Erythroblast (primary cell): ENCODE data around the gene PGP.

Source experiments
- DNase-seq, 2 experiments: peaks; one replicate each; lab custom pipeline; 2025; lab: John Stamatoyannopoulos, UW
- GATA1 ChIP-seq: IDR thresholded peaks from 2 replicates; pipeline ENCODE4 v1.6.1; 2011; ENCODE audit warnings: low read depth, mild to moderate bottlenecking, control low read depth, low read length, moderate library complexity
- POLR2A ChIP-seq: IDR thresholded peaks from 2 replicates; pipeline ENCODE4 v1.6.1; 2011; ENCODE audit warnings: mild to moderate bottlenecking, low read length

PGP gene

DNA sequence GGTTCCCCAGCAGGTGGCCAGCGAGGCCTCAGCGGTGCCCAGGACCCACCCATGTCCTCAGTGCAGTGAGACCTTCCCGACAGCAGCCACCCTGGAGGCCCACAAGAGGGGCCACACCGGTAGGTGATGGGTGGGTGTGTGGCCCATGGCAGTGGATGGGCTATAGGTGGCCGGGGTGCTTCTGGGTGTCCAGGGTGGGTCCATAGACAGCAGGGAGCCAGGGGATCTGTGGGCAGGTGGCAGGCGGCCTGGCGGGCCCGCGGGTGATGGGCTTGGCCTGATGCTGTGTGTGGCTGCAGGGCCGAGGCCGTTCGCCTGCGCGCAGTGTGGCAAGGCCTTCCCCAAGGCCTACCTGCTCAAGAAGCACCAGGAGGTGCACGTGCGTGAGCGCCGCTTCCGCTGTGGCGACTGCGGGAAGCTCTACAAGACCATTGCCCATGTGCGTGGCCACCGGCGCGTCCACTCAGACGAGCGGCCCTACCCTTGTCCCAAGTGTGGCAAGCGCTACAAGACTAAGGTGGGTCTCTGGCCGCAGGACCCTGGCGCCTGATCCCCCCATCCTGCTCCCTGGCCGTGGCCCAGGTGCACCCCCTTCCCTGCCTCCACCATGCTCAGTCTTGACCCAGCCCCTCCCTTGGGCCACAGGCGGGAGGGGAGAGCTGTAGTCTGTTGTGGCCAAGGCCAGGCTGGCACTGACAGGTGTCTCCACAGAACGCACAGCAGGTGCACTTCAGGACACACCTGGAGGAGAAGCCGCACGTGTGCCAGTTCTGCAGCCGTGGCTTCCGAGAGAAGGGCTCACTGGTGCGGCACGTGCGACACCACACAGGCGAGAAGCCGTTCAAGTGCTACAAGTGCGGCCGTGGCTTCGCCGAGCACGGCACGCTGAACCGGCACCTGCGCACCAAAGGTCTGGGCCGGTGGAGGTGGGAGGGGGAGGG lies 19.5 kb upstream of the PGP start:
- TF ChIP-seq GATA1 = no peak
- no peak for DNase-seq

DNA sequence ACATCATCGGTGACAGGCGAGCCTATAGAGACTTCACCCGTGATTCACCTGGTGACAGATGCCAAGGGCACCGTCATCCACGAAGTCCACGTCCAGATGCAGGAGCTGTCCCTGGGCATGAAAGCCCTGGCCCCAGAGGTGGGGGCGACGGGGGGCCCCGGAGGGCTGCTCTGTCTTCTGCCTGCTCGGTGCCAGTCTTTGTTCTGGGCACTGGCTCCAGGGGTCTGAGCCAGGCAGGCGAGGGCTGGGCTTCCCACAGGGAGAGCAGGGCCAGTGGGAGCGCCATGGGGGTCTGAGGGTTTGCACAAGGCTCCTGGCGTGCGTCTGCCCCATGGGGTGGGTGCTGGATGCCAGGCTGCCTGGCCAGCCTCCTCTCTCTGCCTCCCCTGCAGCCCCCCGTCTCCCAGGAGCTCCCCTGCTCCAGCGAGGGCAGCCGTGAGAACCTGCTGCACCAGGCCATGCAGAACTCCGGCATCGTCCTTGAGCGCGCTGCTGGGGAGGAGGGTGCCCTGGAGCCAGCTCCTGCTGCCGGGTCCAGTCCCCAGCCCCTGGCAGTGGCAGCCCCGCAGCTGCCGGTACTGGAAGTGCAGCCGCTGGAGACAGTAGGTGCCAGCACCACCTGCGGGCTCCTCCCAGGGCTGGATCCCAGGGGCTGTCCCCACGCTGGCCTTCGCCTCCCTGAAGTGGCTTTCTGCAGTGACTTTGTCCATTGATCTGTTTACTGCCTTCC lies 18.6 kb upstream of the PGP start:
- TF ChIP-seq GATA1 = no peak
- TF ChIP-seq POLR2A = no peak
- DNase-seq = no peak

DNA sequence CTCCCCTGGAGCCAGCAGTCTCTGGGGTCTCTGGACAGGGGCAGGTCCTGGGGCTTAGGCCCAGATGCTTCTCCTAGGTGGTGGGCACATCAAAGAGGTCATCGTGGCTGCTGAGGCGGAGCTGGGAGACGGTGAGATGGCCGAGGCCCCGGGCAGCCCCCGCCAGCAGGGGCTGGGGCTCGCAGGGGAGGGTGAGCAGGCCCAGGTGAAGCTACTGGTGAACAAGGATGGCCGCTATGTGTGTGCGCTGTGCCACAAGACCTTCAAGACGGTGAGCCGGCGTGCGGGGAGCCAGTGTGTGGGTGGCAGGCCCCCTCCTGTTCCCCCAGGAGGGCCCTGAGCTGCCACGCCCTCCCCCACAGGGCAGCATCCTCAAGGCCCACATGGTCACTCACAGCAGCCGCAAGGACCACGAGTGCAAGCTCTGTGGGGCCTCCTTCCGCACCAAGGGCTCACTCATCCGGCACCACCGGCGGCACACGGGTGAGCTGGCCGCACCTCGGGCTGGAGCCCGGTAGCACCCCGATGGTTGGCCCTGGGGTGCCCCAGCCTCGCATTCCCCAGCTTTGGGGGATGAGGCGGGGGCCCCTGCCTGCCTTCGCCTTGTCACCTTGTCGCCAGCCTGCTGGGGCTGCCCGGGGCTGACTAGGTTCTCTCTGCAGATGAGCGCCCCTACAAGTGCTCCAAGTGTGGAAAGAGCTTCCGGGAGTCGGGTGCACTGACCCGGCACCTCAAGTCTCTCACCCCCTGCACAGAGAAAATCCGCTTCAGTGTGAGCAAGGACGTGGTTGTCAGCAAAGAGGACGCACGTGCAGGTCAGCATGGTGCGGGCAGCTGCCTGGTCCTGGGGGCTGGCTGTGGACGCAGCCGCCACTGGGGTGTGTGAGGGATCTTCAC lies 17.7 kb upstream of the PGP start:
- DNase-seq = no peak
- TF ChIP-seq POLR2A (no peak), GATA1 (no peak)

DNA sequence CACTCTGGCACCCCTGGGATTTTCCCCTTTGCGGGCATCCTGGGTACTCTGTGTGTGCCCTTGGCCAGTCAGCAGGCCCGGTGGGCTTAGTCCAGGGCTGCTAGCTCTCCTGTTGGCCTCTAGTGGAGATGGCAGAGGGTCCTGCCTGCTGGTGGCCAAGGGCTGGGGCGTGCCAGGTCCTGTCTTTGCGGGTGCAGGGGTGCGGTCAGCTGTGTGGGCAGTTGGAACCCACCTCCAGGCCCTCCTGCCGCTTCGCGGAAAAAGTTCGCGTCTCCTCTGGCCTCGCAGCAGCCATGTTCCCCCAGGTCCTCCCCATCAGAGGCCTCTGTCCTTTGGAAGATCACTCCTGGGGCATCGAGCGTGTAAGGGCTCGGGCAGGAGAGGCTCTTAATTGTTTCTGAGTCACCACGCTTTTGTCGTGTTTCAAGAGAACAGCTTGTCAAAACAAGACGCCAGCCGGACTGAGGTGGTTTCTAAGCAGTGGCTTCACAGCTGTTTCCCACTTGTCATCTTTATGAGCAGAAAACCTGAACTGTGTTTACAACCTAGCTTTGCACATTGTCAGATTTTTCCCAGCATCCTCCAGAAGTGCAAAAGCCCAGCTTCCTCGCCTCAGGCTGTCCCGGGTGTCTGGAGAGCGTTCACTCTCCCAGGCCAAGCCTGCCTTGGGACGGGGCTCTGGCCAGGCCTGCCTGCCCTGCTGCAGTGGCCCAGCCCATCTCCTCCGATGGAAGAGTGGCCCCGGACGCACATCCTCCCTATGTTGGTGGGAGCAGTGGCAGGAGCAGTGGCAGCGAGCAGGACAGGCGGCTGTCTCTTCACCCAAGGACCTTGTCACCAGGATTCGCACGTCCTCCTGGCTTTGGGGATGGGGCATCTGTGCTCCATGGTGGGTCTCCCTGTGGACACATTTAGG lies 16.6 kb upstream of the PGP start:
- TF ChIP-seq GATA1 (no peak), POLR2A (no peak)

DNA sequence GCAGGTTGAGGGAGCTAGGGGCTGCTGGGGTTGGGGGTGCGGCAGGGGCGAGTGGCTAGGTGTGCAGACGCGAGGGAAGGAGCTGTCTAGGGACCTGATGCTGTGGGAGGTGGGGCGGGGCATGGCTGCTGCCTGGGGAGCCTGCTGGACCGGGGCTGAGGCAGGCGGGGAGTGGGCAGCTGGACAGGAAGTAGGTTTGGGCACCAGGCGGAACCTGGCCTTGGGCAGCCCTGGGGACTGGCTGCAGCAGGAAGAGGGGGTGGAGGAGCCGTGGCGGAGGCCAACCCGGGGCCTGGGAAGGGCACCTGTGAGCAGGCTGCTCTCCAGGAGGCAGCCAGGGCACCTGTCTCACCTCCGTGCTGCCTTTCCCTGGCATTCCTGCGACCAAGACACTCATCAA lies 15.7 kb upstream of the PGP start:
- DNase-seq = no peak
- TF ChIP-seq POLR2A (no peak), GATA1 (no peak)

More for the DNA sequence above, 16.6 kb upstream of the PGP start:
- no peak for DNase-seq

DNA sequence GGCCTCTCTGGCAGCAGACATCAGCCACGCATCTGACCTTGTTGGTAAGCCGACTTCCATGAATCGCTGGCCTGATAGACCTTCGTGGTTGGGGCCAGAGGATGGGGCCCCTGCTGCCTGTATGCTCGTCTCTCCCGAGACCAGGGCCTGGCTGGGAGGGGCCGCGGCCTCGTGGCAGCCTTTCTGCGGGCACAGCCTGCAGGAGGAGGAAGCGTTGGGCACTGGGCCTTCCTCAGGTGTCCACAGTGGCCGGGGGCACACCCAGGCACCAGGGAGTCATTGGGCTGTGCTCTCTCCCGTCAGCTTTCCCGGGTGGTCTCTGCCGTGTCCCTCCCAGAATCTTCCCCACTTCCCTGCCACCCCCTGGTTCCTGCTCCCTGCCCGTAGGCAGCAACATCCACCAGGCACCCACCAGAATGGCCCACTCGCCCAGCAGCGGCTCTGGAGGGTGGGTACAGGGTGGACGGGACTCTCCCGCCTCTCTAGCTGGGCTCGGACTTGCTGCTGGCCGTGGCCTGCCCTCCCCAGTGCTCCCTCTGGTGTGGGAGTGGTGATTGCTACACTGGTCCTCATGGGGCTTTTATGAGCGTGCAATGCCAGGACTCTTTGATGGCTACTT lies 15.1 kb upstream of the PGP start:
- no peak for TF ChIP-seq GATA1
- no peak for TF ChIP-seq POLR2A
- DNase-seq = no peak

DNA sequence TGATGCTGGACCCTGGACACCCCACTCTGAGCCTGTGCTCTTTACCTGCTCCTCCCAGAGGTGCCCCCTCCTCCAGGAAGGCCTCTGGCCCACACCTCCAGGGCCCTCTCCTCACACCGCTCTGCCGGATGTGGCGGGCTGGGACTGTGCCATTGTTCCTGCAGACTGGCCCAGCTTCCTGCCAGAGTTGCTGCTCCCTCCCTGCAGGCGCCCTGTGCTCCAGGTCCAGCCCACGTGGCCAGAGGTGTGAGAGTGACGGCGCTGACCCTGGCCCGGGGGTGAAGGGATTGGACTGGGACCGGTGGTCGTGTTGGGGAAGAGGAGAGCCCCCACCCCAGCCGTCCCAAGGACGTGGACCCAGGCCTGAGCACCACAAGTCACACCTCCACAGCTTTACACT lies 14.5 kb upstream of the PGP start:
- DNase-seq = no peak
- TF ChIP-seq GATA1 = no peak
- no peak for TF ChIP-seq POLR2A

DNA sequence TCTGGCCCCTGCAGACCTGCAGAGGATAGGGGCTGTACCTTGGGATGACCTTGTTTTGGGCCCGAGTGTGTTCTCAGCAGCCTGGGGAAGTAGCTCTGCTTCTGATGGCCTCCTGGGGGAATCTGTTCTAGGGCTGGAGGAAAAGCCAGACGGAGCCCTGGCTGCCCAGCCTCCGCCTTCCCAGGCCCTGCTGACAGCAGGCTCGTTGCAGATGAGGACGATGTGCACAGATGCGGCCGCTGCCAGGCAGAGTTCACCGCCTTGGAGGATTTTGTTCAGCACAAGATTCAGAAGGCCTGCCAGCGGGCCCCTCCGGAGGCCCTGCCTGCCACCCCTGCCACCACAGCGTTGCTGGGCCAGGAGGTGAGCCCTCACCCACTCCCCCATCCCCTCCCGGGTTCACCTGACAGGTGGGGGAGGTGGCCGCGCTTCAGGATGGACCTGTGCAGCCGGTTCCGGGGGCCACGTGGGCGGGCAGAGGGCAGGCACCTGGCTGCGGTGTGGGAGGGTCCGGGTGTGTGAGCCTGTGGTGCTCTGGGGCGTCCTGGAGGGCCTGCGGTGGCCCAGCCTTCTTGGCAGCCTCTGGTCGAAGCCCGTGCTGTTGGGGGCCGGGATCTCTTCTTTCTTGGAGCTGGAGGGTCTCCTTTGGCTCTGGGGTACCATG lies 13.7 kb upstream of the PGP start:
- TF ChIP-seq GATA1 = no peak
- TF ChIP-seq POLR2A = no peak
- DNase-seq = no peak

DNA sequence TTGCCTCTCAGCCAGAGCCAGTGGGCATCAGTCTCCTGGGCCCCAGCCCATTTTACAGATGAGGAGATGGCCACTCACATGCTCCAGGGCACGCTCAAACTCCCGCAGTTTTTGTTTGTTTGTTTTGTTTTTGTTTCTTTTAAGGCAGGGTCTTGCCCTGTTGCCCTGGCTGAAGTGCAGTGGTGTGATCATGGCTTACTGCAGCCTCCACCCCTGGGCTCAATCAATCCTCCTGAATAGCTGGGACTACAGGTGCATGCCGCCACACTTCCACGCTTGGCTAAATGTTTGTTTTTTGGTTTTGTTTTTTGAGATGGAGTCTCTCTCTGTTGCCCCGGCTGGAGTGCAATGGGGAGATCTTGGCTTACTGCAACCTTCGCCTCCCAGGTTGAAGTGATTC lies 12.3 kb upstream of the PGP start:
- no peak for TF ChIP-seq GATA1
- TF ChIP-seq POLR2A = no peak
- no peak for DNase-seq

DNA sequence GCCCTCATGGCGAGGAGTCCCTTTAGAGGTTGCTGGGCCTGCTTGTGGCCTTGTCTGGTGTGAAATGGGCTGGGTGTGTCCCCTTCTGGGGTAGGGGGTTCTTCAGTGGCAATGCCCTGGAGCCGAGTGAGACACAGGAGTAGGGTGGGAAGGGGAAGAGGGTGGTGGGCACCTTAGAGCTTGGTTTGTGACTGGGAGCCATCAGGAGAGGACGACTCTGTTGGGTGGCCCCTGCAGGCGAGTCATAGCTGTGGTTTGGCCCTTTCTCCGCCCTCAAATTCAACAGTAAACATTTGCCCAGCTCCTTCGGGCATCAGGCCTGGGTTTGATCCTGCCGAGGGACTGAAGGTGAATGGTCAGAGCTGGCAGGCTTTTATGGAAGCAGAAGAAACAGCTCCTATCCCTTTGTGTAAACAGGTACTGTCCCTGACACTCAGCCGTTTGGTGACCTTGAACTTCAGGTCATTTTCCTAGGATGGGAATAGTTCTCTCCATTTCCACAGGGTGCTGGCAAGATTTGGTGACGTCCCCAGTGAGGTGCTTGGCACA lies 11.7 kb upstream of the PGP start:
- TF ChIP-seq POLR2A = no peak
- TF ChIP-seq GATA1 = no peak
- DNase-seq = no peak

DNA sequence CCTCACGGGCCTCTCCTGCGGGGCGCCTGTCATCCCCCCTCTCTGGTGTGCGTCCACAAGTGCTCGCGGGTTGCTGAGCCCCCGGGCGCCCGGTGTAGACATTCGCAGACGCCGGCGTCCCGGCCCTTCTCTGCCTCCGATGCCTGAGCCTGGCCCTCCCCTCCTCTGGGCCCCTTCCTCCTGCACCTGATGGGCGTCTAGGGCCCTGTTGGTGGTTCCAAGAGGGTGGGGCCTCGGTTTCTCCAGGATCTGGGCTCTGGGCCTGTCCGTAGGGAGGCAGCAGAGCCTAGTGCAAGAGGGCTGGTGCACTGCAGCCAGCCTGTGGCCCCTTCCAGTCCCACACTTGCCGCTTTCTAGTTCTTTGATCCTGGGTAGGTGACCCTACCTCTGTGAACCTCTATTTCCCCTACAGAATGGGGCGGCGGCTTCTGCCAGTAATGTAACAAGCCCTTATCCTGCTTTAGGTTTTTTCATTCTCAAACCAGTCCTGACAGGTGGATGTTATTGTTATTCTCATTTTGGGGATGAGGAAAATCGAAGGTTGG lies 9.4 kb upstream of the PGP start:
- TF ChIP-seq POLR2A = no peak
- TF ChIP-seq GATA1 = no peak
- DNase-seq = peak; percentile 66 to 71
